Amniotic epithelial cell (primary cell): Measurements from ENCODE around the gene PPP1R13L.
A peak's percentile ranks its signal among the peaks of the same experiment; 100 is the strongest.
"Not testable (repeated sequence)": the region's sequence is repeated elsewhere in the genome, so short reads cannot be mapped to it uniquely, and the experiment has no call there.

Source experiments
- DNase-seq: peaks from one replicate; pipeline ENCODE4 v3.0.0-alpha.2; 2010; ENCODE audit warnings: low read depth

Gene PPP1R13L

GRCh38 chr19:45404557-45405434, at the start of gene PPP1R13L:
Gene PPP1R13L, minus strand, starts transcription at chr19:45405069. Its CDS starts 6,751 bp downstream, at chr19:45398318.
- peak; percentile 63 for DNase-seq

- DNase-seq: no peak
Measured at GRCh38 chr19:45451850-45452387, 47.0 kb upstream of the PPP1R13L start.

DNA sequence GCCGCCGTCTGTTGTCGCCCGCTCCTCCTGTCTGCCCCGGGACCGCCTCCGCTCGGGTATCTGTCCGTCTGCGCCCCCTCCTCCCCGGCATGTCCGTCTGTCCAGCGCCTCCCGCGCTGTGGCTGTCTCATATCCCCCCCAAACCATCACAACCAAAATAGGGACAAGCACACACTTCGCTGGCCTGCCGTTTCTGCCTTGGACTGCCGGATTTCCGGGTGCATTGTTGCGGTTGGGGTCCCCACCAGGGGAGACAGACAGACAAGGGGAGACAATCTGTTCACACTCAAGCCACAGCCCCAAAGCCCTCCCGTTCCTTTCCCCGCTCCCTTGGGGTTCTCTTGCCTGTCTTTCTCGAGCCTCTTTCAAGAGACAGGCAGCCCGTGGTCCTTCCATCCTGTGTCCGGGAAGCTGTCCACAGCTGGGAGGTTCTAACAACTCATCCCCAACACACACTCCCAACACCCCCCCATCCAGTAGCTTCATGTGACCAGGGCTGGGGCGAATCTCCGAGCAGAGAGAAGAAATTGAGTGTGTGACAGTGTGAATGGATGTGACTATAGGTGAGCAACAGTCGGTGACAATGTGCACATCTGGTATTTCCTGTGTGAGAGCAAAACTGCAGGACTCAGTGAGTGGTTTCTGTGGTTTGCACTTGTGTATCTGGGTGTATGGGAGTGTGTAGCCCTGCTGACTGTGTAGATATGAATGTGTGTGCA, 46.4 kb upstream of the PPP1R13L start:
- DNase-seq: peak; percentile 70

- no peak for DNase-seq
Measured at GRCh38 chr19:45450012-45450333, 45.1 kb upstream of the PPP1R13L start.

DNA sequence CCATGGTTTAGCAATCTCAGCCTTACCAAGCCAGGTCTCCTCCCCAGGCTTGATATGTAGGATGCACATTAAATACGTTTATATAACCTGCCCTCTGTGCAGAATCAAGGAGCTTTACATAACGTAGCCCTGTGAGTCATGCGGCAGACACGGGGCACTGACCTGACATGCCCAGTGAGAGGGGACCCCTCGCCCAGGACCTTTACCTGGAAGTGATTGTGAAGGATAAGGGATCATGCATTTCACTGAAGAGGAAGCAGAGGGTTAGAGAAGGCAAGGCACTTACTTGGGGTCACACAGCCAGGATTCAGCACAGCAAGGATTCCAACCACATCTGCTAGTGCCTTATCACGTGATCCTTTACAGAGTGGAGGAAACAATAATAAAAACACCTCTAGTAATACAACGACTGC, 44.0 kb upstream of the PPP1R13L start:
- no peak for DNase-seq

DNA sequence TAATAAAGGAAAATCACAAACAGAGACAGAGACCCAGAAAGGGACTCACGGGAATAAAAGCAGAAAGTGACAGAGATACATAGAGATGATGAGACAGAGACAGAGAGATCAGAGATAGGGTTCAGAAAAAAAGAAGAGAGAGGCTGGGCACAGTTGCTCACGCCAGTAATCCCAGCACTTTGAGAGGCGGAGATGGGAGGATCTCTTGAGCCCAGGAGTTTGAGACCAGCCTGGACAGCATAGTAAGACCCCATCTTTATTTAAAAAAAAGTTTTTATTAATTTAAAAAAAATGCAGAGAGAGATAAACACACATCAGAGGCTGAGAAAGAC, 43.5 kb upstream of the PPP1R13L start:
- no peak for DNase-seq

DNA sequence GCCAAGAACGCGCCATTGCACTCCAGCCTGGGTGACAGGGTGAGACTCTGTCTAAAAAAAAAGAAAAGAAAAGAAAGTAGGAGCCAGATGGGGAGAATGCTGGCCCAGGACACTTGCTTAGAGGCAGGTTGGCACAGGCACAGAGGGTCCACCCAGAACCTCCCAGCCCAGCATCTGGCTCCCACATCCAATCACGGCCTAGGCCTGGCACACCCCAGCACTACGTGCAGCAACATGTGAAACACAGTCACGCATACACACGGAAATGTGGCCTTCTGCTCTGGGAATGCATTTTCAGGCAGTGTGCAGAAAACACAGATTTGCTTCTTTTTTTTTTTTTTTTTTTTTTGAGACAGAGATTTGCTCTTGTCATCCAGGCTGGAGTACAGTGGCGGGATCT, 42.1 kb upstream of the PPP1R13L start:
- no peak for DNase-seq

DNA sequence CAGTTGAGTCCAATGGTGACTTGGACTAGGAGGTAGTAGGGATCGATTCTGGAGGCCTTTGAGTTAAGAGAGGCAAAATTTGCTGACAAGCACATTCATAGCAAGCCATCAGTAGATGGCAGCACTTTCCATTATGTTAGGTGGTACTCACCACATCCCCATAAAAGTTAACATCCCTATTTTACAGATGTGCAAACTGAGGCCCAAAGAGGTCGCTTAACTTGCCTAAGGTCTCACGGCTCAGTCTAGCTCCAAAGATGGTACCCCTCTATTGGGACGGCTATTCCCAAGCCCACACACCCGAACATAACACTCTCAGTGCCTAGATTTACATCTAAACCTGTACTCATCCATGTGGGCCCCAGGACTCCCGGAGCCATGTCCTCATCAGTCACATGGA, 41.4 kb upstream of the PPP1R13L start:
- DNase-seq: peak; percentile 52

- DNase-seq: no peak
Measured at GRCh38 chr19:45445139-45445538, 40.3 kb upstream of the PPP1R13L start.

GRCh38 chr19:45444318-45445041, 39.6 kb upstream of the PPP1R13L start:
- peak; percentile 72 for DNase-seq

DNA sequence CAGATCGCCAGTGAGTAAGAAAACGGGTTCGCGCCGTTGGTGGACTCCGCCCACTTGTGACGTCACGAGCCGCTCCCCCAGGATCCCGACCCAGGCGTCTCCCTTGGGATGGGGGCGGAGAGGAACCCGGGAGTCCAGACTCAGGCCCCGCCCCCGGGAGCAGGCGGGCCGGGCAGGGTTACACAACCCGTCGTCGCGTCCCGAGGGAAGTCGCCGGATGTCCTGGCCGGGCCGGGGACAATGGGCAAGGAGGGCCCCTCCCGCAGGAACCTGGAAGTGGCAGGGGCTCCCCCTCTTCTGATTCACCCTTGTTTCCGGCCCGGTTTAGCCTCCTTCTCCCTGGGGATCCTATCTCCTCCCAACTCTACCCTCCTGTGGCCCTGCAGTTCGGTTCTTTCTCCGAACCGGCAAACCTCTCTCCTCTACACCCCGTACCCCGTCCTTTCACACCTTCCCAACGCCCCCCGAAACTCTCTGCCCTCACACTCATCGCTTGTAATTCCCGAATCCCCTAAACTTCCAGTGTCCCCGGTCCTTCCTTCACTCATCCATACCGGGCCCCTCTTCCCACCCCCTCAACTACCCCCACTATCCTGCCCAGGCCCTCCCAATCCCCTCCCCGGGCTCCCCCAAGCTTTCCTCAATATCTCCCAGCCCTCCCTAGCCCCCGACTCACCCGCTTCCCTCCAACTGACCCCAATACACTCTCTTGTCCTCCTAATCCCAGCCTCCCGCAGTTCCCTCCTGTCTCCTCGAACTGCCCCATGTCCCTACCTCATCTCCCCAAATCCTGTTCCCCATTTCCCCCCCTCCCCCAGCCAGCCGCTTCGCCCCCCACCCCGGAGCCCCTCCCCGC, 38.8 kb upstream of the PPP1R13L start:
- peak; percentile 79 for DNase-seq

DNA sequence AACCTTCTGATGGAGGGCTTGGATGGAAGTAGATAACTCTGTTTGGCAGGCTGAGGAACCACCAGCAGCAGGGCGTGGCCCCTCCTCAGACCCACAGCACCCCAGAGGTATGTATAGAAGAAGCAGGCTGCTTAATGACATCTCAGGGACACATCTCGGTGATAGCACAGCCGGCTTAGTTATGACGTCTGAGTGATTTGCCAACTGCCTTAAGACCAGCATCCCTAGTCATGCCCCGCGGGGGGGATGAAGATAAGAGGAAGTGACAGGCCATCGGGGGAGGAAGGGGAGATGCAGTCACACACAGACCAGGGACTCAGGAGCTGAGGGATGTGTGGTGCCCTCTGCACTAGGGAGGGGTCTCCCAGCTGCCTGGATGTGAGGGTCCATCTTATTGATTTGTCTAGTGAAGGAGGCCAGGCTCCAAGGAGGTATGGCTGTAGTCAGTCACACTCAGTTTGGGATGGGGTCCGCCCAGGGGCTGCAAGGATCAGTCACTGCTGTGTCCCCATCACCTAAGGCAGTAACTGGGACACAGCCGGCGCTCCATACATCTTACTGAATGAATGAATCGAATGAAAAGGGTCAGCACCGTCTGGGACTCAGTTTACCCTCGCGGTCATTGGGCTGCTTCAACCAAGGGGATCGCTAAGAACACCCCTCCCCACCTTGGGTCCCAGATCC, 38.1 kb upstream of the PPP1R13L start:
- no peak for DNase-seq

DNA sequence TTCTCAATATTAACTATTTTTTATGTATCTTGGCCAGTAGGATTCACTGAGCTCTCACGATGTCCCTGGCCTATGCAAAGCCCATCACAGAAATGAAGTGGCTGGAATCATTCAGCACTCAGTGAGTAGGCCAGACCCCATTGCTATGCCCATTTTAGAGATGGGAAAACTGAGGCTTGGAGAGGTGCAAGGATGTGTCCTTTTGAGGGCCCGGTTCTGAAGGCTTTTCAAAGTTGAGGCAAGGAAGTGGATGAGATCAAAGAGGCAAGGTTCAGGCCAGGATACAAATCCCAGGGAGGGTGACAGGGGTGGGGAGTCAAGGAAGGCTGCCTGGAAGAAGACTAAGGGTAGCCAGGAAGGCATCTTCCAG, 37.5 kb upstream of the PPP1R13L start:
- DNase-seq: no peak

DNA sequence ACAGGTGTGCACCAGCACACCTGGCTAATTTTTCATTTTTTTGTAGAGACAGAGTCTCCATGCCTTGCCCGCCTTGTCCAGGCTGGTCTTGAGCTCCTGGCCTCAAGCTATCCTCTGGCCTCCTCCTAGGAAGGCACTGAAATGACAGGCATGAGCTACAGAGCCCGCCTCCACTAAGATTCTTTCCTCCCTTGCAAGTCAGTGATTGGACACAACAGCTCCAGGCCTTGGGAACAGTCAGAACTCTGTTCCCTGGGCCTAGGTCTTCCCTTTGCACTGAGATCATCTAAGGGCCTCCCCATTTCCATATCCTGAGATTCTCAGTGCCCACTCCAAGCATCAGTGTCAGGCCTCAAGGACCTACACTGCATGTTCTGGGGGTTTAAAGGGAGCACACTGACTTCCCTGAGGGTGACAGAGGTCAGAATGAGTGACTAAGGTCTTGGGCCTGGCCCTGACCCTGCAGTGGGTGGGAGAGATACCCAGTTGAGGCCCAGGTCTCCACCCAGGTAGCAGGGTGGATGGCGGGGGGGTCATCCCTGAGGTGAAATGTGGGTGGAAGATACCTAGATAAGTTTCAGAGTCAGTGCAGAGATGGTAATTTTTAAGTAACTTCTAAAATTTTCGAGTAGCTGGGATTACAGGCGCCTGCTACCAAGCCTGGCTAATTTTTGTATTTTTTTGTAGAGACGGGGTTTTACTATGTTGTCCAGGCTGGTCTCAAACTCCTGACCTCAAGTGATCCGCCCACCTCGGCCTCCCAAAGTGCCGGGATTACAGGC, 36.2 kb upstream of the PPP1R13L start:
- peak; percentile 58 for DNase-seq

DNA sequence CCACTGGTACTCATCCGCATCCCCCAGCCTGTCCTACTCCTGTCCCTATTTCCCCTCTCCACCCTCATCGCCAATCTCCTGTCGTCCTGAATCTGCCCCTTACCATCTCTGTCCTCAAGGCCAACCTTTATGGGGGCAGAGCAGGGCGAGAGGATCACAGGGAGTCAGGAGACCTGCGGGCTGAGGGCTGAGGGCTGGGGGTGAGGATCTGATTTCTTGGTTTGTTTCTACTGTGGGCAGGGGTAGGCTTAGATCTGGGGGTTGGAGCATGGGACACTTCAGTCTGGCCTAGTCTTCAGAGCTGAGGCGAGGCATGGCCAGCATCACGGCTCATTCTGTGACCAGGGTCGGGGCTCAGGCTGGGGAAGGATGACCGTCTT, 35.4 kb upstream of the PPP1R13L start:
- DNase-seq: no peak

DNA sequence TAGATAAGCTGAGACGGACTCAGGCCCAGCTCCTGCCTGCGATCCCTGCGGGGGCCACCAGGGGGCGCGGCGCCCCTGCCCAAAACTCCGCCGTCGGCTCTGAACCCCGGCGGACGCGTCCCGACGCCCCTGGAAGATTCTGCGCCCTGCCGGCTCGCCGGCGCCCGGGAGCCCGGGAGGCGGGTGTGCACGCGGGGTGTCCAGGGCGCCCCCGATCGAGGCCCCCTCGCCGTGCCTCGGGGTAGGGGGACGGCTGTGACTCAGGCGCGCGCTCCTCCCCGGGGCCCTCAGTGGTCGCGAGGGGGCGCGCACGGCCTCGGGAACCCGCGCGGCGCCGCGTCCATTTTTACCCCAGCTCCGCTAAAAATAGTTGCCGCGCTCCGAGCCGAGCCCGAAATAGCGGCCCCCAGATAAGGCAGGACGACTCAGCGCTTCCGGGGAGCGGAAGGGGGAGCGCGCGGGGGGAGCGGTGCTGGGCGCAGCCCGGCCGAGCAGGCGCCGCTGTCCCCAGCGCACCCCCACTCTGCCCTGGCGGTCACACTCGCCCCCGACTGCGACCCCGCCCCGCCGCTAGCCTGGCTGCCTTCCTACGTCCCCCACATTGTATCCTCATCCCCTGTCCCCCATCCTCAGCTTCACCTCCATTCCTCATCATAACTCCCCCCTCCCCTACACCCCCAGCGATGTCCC, 34.8 kb upstream of the PPP1R13L start:
- peak; percentile 70 for DNase-seq

GRCh38 chr19:45439190-45439568, 34.3 kb upstream of the PPP1R13L start:
- DNase-seq: no peak

GRCh38 chr19:45437328-45437727, 32.5 kb upstream of the PPP1R13L start:
- no peak for DNase-seq

DNA sequence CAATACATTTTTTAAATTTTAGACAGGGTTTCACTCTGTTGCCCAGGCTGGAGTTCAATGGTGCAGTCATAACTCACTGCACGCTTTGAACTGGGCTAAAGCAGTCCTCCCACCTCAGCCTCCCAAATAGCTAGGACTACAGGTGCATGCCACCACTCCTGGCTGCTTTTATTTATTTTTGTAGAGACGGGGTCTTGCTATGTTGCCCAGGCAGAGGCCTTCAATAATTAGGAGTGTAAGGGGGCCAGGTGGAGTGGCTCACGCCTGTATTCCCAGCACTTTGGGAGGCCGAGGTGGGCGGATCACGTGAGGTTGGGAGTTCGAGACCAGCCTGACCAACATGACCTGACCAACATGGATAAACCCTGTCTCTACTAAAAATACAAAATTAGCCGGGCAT, 27.7 kb upstream of the PPP1R13L start:
- DNase-seq: not testable (repeated sequence)

DNA sequence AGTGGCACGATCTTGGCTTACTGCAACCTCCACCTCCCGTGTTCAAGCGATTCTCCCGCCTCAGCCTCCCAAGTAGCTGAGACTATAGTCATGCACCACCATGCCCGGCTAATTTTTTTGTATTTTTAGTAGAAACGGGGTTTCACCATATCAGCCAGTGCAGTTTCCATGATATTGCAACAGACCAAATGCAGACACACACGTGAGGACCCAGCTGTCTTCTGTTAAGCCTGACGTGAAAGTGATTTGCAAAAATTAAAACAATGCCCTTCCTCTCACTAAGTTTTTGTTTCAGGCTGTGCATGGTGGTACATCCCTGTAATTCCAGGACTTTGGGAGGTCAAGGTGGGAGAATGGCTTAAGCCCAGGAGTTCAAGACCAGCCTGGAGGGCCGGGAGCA, 26.1 kb upstream of the PPP1R13L start:
- DNase-seq: peak; percentile 69
